Left ventricle myocardium inferior (tissue), 1 donor: ENCODE measurements around the gene BACH2. TPM values are rescaled to one million over a fixed set of nuclear protein-coding genes. Genes with fewer than 3 reads are reported as not detected.

ENCODE experiments used
- DNase-seq: peaks from one replicate; pipeline ENCODE4 v3.0.0-alpha.2; 2020
- H3K27ac ChIP-seq: fragments of 200-600 bp; replicated peaks from 2 replicates; pipeline ENCODE4 v1.8.0; 2021
- H3K27me3 ChIP-seq: fragments of 200-600 bp; 2 replicates; pipeline ENCODE4 v1.8.0; 2021; ENCODE audit warnings: low read depth
- H3K36me3 ChIP-seq: fragments of 200-600 bp; 2 replicates; pipeline ENCODE4 v1.8.0; 2021
- H3K4me1 ChIP-seq: fragments of 200-600 bp; 2 replicates; pipeline ENCODE4 v1.8.0; 2021
- H3K4me3 ChIP-seq: fragments of 200-600 bp; 2 replicates; pipeline ENCODE4 v1.8.0; 2021; ENCODE audit warnings: mild to moderate bottlenecking, moderate library complexity
- H3K9me3 ChIP-seq: fragments of 200-600 bp; replicated peaks from 2 replicates; pipeline ENCODE4 v1.8.0; 2021
- intact Hi-C: fragments of 100-400 bp; cut with micrococcal nuclease; formaldehyde crosslinking; loops from one replicate; pipeline ENCODE4 v1.11.0; 2022
- total RNA-seq: library from RNA; stranded (reverse); fragmentation: NEBNext Ultra II Directional; extraction: Animal tissue kit (Norgen Biotek cat#: 25700); gene quantifications from one replicate; pipeline ENCODE4 v1.2.1, GENCODE V29; 2021
- TF ChIP-seq, protein P1 (sequence below): fragments of 200-600 bp; IDR thresholded peaks from 2 replicates; pipeline ENCODE4 v1.8.0; 2021; ENCODE audit warnings: antibody characterized with exemption, mild to moderate bottlenecking, borderline replicate concordance
- donor health status: DM: no; HTN: yes; CAD: no; lungs with severe emphysema.

The BACH2 gene
- total RNA-seq, 1 donor from 2014 or later = 1.5 TPM

DNA sequence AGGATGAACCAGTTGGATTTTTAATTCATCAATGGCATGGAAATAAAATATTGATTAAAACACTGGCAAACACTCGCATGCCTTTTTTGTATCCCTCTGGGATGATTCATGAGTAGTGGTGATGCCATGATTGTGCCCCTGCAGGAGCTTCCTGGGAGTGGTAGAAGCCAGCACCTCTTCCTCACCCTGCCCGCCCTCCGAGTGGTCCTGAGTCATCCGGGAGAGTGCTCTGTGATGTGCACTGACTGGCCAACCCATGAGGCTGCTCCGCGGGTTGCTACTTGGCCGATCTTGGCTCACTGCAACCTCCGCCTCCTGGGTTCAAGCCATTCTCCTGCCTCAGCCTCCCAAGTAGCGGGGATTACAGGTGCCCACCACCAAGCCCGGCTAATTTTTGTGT lies 375.0 kb downstream of the BACH2 start:
- Histone ChIP-seq H3K9me3 (peaks cover 9% of the 10 kb centered on the region), H3K4me3 (no peak overlapping the region), H3K36me3 (no peaks in the 10 kb centered on the region), H3K4me1 (no peaks in the 10 kb centered on the region), H3K27me3 (peaks cover 8% of the 10 kb centered on the region), H3K27ac (no peak overlapping the region)
- intact Hi-C loops = no loop called here
- no peak for DNase-seq
- TF ChIP-seq, protein P1, sequence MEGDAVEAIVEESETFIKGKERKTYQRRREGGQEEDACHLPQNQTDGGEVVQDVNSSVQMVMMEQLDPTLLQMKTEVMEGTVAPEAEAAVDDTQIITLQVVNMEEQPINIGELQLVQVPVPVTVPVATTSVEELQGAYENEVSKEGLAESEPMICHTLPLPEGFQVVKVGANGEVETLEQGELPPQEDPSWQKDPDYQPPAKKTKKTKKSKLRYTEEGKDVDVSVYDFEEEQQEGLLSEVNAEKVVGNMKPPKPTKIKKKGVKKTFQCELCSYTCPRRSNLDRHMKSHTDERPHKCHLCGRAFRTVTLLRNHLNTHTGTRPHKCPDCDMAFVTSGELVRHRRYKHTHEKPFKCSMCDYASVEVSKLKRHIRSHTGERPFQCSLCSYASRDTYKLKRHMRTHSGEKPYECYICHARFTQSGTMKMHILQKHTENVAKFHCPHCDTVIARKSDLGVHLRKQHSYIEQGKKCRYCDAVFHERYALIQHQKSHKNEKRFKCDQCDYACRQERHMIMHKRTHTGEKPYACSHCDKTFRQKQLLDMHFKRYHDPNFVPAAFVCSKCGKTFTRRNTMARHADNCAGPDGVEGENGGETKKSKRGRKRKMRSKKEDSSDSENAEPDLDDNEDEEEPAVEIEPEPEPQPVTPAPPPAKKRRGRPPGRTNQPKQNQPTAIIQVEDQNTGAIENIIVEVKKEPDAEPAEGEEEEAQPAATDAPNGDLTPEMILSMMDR = no peak

GRCh38 chr6:89921197-89921596 lies 375.4 kb downstream of the BACH2 start:
- no peak overlapping the region for H3K27ac ChIP-seq
- H3K36me3 ChIP-seq = no peaks in the 10 kb centered on the region
- no peak overlapping the region for H3K4me3 ChIP-seq
- H3K9me3 ChIP-seq = peaks cover 14% of the 10 kb centered on the region
- peaks cover 8% of the 10 kb centered on the region for H3K27me3 ChIP-seq
- TF ChIP-seq, protein P1 = no peak
- no peak for DNase-seq
- no peaks in the 10 kb centered on the region for H3K4me1 ChIP-seq
- intact Hi-C loops = no loop called here

DNA sequence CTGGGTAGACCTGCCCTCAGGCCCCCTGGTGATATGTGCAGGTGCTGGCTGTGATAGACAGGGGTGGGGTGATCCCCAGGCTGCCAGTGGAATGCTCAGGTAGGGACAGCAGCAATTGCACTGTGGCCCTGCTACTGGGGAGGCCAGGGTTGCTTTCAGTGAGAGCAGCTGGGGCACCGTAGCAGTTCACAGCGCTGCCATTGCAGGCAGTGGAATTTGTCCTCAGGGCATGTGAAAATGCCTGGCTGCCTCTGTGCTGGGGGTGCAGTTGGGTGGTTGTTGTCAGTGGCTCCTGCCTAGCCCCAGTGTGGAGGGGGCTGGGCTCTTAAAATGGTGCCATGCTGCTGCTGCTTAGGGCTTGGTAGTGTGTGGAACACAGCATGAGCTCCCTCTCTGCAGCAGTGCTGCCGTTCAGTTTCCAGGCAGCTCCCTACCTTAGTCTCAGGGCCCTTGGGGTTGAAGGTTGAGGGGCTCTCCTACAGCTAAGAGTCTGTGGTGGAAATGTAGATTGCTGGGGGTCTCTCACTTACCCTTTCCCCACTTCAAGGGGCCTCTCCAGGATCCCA lies 378.8 kb downstream of the BACH2 start:
- intact Hi-C loops = no loop called here
- H3K9me3 ChIP-seq = peaks cover 28% of the 10 kb centered on the region
- no peak overlapping the region for H3K27ac ChIP-seq
- TF ChIP-seq, protein P1 = no peak
- H3K36me3 ChIP-seq = no peaks in the 10 kb centered on the region
- H3K4me1 ChIP-seq = no peaks in the 10 kb centered on the region
- H3K4me3 ChIP-seq = no peak overlapping the region
- no peak for DNase-seq
- H3K27me3 ChIP-seq = peaks cover 8% of the 10 kb centered on the region

GRCh38 chr6:89917216-89917615 lies 379.4 kb downstream of the BACH2 start:
- Histone ChIP-seq H3K27me3 (peaks cover 5% of the 10 kb centered on the region), H3K36me3 (no peaks in the 10 kb centered on the region), H3K27ac (no peak overlapping the region), H3K4me1 (no peaks in the 10 kb centered on the region), H3K4me3 (no peak overlapping the region), H3K9me3 (peaks cover 28% of the 10 kb centered on the region)
- intact Hi-C loops = no loop called here
- no peak for DNase-seq
- TF ChIP-seq, protein P1 = no peak

DNA sequence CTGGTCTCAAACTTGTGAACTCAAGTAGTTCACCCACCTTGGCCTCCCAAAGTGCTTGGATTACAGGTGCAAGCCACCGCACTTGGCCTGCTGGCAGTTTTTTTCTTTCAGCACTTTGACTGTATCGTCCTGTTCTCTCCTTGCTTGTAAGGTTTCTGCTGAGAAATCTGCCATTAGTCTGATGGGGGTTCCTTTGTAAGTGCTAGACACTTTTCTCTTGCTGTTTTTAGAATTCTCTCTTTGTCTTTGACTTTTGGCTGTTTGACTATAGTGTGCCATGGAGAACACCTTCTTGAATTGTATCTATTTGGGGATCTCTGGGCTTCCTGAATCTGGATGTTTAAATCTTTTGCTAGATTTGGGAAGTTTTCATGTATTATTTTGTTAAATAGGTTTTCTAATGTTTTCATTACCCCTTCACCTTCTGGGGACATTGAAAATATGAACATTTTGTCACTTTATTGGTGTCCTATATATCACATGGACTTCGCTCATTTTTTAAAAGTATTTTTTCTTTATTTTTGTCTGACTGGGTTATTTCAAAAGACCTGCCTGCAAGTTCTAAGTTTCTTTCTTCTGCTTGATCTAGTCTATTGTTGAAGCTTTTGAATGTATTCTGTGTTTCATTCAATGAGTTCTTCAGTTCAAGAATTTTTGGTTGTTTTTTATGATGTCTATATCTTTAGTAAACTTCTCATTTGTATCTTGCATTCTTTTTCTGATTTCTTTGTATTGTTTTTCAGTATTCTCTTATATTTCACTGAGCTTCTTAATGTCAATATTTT lies 380.3 kb downstream of the BACH2 start:
- Histone ChIP-seq H3K36me3 (no peaks in the 10 kb centered on the region), H3K4me1 (no peaks in the 10 kb centered on the region), H3K27me3 (no peaks in the 10 kb centered on the region), H3K9me3 (peaks cover 28% of the 10 kb centered on the region), H3K27ac (no peak overlapping the region), H3K4me3 (no peak overlapping the region)
- intact Hi-C loops = no loop called here
- no peak for DNase-seq
- TF ChIP-seq, protein P1 = no peak
